Neural cell (in vitro differentiated cells): ENCODE measurements around the gene ANKRD13A.

ENCODE experiments used
- EP300 ChIP-seq: fragments of 450-650 bp; conservative IDR thresholded peaks from 2 replicates; pipeline ENCODE4 v1.6.1; 2014; ENCODE audit warnings: antibody characterized with exemption, mild to moderate bottlenecking, moderate library complexity; ENCODE audit not compliant: poor library complexity, severe bottlenecking
- EZH2 ChIP-seq: fragments of 200-600, 300-800 bp; shearing (Covaris generic), sonication (generic); IDR thresholded peaks from 2 replicates; pipeline ENCODE4 v1.6.1; 2014; ENCODE audit warnings: antibody characterized with exemption, low read length, borderline replicate concordance, mild to moderate bottlenecking; ENCODE audit not compliant: insufficient read depth, poor library complexity, severe bottlenecking
- POLR2AphosphoS5 ChIP-seq: IDR thresholded peaks from 2 replicates; pipeline ENCODE4 v1.6.1; 2012
- SMC3 ChIP-seq: fragments of 450-650 bp; conservative IDR thresholded peaks from 2 replicates; pipeline ENCODE4 v1.6.1; 2014; ENCODE audit warnings: antibody characterized with exemption, mild to moderate bottlenecking, moderate library complexity; ENCODE audit not compliant: poor library complexity
- TAF1 ChIP-seq: IDR thresholded peaks from 2 replicates; pipeline ENCODE4 v1.6.1; 2012; ENCODE audit warnings: low read depth
- TF ChIP-seq, protein P1 (sequence below): fragments of 450-650 bp; IDR thresholded peaks from 2 replicates; pipeline ENCODE4 v1.5.1; 2014; ENCODE audit warnings: antibody characterized with exemption, mild to moderate bottlenecking, moderate library complexity; ENCODE audit not compliant: poor library complexity, severe bottlenecking
- TF ChIP-seq, protein P2 (sequence below): IDR thresholded peaks from 2 replicates; pipeline ENCODE4 v1.6.1; 2012; ENCODE audit warnings: borderline replicate concordance

DNA sequence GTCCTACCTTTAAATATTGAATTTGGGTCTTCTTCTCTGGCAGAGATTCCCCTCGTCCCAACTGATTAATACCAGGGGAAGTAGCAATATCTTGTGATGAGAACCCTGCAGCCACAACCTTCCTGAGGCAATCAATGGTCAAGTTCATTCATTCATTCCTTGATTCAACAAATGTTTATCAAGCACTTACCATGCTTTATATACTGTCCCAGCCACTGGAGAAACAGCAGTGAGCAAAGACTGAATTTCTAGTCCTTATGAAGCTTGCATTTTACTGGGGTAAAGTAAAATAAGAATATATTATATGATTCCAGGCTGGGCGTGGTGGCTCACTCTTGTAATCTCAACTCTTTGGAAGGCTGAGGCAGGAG is 2.8 kb upstream of the ANKRD13A start:
- TF ChIP-seq EZH2 (no peak), SMC3 (no peak), POLR2AphosphoS5 (no peak), EP300 (no peak), TAF1 (no peak)
- TF ChIP-seq, protein P1, sequence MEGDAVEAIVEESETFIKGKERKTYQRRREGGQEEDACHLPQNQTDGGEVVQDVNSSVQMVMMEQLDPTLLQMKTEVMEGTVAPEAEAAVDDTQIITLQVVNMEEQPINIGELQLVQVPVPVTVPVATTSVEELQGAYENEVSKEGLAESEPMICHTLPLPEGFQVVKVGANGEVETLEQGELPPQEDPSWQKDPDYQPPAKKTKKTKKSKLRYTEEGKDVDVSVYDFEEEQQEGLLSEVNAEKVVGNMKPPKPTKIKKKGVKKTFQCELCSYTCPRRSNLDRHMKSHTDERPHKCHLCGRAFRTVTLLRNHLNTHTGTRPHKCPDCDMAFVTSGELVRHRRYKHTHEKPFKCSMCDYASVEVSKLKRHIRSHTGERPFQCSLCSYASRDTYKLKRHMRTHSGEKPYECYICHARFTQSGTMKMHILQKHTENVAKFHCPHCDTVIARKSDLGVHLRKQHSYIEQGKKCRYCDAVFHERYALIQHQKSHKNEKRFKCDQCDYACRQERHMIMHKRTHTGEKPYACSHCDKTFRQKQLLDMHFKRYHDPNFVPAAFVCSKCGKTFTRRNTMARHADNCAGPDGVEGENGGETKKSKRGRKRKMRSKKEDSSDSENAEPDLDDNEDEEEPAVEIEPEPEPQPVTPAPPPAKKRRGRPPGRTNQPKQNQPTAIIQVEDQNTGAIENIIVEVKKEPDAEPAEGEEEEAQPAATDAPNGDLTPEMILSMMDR = peak; percentile 2
- TF ChIP-seq, protein P2, sequence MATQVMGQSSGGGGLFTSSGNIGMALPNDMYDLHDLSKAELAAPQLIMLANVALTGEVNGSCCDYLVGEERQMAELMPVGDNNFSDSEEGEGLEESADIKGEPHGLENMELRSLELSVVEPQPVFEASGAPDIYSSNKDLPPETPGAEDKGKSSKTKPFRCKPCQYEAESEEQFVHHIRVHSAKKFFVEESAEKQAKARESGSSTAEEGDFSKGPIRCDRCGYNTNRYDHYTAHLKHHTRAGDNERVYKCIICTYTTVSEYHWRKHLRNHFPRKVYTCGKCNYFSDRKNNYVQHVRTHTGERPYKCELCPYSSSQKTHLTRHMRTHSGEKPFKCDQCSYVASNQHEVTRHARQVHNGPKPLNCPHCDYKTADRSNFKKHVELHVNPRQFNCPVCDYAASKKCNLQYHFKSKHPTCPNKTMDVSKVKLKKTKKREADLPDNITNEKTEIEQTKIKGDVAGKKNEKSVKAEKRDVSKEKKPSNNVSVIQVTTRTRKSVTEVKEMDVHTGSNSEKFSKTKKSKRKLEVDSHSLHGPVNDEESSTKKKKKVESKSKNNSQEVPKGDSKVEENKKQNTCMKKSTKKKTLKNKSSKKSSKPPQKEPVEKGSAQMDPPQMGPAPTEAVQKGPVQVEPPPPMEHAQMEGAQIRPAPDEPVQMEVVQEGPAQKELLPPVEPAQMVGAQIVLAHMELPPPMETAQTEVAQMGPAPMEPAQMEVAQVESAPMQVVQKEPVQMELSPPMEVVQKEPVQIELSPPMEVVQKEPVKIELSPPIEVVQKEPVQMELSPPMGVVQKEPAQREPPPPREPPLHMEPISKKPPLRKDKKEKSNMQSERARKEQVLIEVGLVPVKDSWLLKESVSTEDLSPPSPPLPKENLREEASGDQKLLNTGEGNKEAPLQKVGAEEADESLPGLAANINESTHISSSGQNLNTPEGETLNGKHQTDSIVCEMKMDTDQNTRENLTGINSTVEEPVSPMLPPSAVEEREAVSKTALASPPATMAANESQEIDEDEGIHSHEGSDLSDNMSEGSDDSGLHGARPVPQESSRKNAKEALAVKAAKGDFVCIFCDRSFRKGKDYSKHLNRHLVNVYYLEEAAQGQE = no peak
